Astrocyte (in vitro differentiated cells and primary cell): ENCODE measurements around the gene GMPPA. TPM values are rescaled to one million over a fixed set of nuclear protein-coding genes. Genes with fewer than 3 reads are reported as not detected.

Experiments
- DNase-seq: peaks from one replicate; pipeline ENCODE4 v3.0.0-alpha.2; 2010; ENCODE audit warnings: low read depth
- FAIRE-seq: peaks from 2 replicates; lab custom pipeline; 2011; peaks lifted over from hg19 to GRCh38; lab: Jason Lieb, UNC
- H2AFZ ChIP-seq: 2 replicates; pipeline ENCODE4 v1.6.0; 2012; ENCODE audit warnings: low read depth, low read length, inconsistent platforms
- H3K27ac ChIP-seq: 2 replicates; pipeline ENCODE4 v1.5.1; 2011; ENCODE audit warnings: low read depth, low read length, inconsistent platforms
- H3K27me3 ChIP-seq: 2 replicates; pipeline ENCODE4 v1.6.0; 2011; ENCODE audit warnings: low read length, inconsistent platforms; ENCODE audit not compliant: insufficient read depth
- H3K36me3 ChIP-seq: 2 replicates; pipeline ENCODE4 v1.5.1; 2011; ENCODE audit warnings: low read length, inconsistent platforms; ENCODE audit not compliant: insufficient read depth
- H3K4me1 ChIP-seq: 2 replicates; pipeline ENCODE4 v1.5.1; 2011; ENCODE audit warnings: low read length, inconsistent platforms; ENCODE audit not compliant: insufficient read depth
- H3K4me2 ChIP-seq: 2 replicates; pipeline ENCODE4 v1.6.0; 2012; ENCODE audit warnings: low read length, inconsistent platforms
- H3K4me3 ChIP-seq: 2 replicates; pipeline ENCODE4 v1.5.1; 2011; ENCODE audit warnings: low read depth, mild to moderate bottlenecking, low read length, inconsistent platforms; ENCODE audit not compliant: insufficient read depth
- H3K79me2 ChIP-seq: 2 replicates; pipeline ENCODE4 v1.6.0; 2012; ENCODE audit warnings: mild to moderate bottlenecking, low read length, inconsistent platforms; ENCODE audit not compliant: insufficient read depth
- H3K9ac ChIP-seq: 2 replicates; pipeline ENCODE4 v1.6.0; 2012; ENCODE audit warnings: mild to moderate bottlenecking, low read length, inconsistent platforms
- H3K9me3 ChIP-seq: 2 replicates; pipeline ENCODE4 v1.5.1; 2012; ENCODE audit warnings: low read depth, mild to moderate bottlenecking, low read length, inconsistent platforms; ENCODE audit not compliant: insufficient read depth
- H4K20me1 ChIP-seq: 2 replicates; pipeline ENCODE4 v1.6.0; 2012; ENCODE audit warnings: low read length, inconsistent platforms; ENCODE audit not compliant: insufficient read depth
- H3K27ac Mint-ChIP-seq: one replicate; pipeline ENCODE4 v1.8.0; 2021; ENCODE audit warnings: mild to moderate bottlenecking, mixed read lengths; ENCODE audit not compliant: unreplicated experiment
- H3K27me3 Mint-ChIP-seq: one replicate; pipeline ENCODE4 v1.8.0; 2021; ENCODE audit warnings: low read depth, mixed read lengths; ENCODE audit not compliant: unreplicated experiment
- H3K36me3 Mint-ChIP-seq: one replicate; pipeline ENCODE4 v1.8.0; 2021; ENCODE audit warnings: low read depth, mixed read lengths; ENCODE audit not compliant: unreplicated experiment
- H3K4me1 Mint-ChIP-seq: one replicate; pipeline ENCODE4 v1.8.0; 2021; ENCODE audit warnings: low read depth, mixed read lengths; ENCODE audit not compliant: unreplicated experiment
- H3K4me3 Mint-ChIP-seq: one replicate; pipeline ENCODE4 v1.8.0; 2021; ENCODE audit warnings: mild to moderate bottlenecking, moderate library complexity, mixed read lengths; ENCODE audit not compliant: unreplicated experiment
- H3K9me3 Mint-ChIP-seq: one replicate; pipeline ENCODE4 v1.8.0; 2021; ENCODE audit warnings: mild to moderate bottlenecking, mixed read lengths; ENCODE audit not compliant: unreplicated experiment
- CTCF ChIP-seq: IDR thresholded peaks from 2 replicates; pipeline ENCODE4 v1.5.1; 2011; ENCODE audit warnings: low read depth, mild to moderate bottlenecking, inconsistent platforms, low read length, moderate library complexity; ENCODE audit not compliant: insufficient read depth
- EZH2 ChIP-seq: IDR thresholded peaks from 2 replicates; pipeline ENCODE4 v1.6.1; 2012; ENCODE audit warnings: mild to moderate bottlenecking, low read length, inconsistent platforms; ENCODE audit not compliant: insufficient read depth
- total RNA-seq: library from RNA; stranded (reverse); gene quantifications from 2 replicates; pipeline ENCODE4 v1.2.1, GENCODE V29; 2021

GMPPA gene
- total RNA-seq, 1 donor from 2014 or later: 49.5 TPM

DNA sequence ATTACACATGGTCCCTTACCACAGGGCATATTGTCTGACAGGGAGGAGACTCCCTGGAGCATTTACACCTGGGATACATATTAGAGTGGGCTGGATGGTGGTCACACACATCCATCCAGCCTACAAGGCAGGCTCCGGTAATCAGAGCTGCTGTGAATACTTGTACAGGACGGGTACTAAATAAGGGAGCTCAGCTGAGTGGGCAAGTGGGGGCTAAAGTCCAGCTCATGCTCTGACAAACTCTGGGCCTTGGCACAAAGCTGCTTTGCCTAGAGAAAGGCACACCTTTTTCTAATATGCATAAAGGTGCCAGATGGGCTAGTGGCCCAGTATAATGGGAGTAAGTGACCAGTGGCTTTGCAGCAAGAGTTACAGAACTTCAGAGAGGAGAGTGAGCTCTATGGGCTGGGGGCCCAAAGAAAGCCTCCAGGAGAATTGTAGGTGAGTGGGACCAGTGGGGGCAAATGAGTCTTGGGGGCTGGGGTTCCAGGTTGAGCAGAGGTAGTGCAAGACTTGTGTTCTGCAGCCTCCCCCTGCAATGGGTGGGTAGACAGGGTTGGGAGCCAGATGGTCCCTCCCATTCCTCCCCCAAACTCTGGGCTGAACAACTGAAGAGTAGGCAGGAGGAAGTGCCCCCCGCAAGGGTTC is 46.7 kb downstream of the GMPPA start:
- Histone ChIP-seq H4K20me1 (peaks cover 24% of the 10 kb centered on the region), H3K9me3 (no peaks in the 10 kb centered on the region), H3K9ac (no peak overlapping the region), H2AFZ (no peak overlapping the region), H3K4me3 (no peak overlapping the region), H3K4me1 (peaks cover 17% of the 10 kb centered on the region), H3K27ac (no peak overlapping the region), H3K36me3 (peaks cover 9% of the 10 kb centered on the region), H3K4me2 (no peak overlapping the region), H3K27me3 (no peaks in the 10 kb centered on the region), H3K79me2 (peaks cover 27% of the 10 kb centered on the region)
- H3K27me3 Mint-ChIP-seq: peaks cover 24% of the 10 kb centered on the region
- no peaks in the 10 kb centered on the region for H3K9me3 Mint-ChIP-seq
- peaks cover 24% of the 10 kb centered on the region for H3K36me3 Mint-ChIP-seq
- H3K4me3 Mint-ChIP-seq: peak overlapping the region; percentile 88
- no peak for DNase-seq
- no peak overlapping the region for H3K27ac Mint-ChIP-seq
- no peak for TF ChIP-seq EZH2
- TF ChIP-seq CTCF: no peak
- peaks cover 8% of the 10 kb centered on the region for H3K4me1 Mint-ChIP-seq
- FAIRE-seq: no peak

DNA sequence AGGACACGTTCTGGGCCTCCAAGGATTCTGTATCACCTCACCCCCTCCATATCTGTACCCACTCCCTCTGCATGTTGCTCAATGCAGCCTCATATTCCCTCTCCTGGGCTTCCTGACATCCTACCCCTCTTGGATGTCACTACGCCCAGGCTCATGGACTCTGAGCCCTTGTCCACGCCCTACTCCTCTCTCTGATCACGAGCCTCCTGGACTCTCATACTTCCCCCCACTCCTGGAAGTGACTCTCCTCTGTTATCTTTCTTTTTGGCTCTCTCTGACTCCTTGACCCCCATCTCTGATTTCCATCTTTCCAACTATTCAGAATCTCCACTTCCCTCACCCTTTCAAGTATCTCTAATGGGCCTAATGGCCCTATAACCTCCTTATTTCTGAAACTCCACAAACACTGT is 47.3 kb downstream of the GMPPA start:
- Histone ChIP-seq H3K9ac (no peak overlapping the region), H3K79me2 (peaks cover 22% of the 10 kb centered on the region), H3K27ac (no peak overlapping the region), H3K9me3 (no peaks in the 10 kb centered on the region), H3K4me2 (no peak overlapping the region), H3K4me1 (peaks cover 17% of the 10 kb centered on the region), H3K4me3 (no peak overlapping the region), H3K36me3 (peaks cover 5% of the 10 kb centered on the region), H2AFZ (no peak overlapping the region), H3K27me3 (no peaks in the 10 kb centered on the region), H4K20me1 (peaks cover 22% of the 10 kb centered on the region)
- DNase-seq: no peak
- H3K27me3 Mint-ChIP-seq: peaks cover 25% of the 10 kb centered on the region
- peak overlapping the region; percentile 4 for H3K4me3 Mint-ChIP-seq
- H3K9me3 Mint-ChIP-seq: no peaks in the 10 kb centered on the region
- H3K36me3 Mint-ChIP-seq: peaks cover 22% of the 10 kb centered on the region
- H3K27ac Mint-ChIP-seq: no peak overlapping the region
- no peak for FAIRE-seq
- TF ChIP-seq CTCF (no peak), EZH2 (no peak)
- H3K4me1 Mint-ChIP-seq: peaks cover 8% of the 10 kb centered on the region

GRCh38 chr2:219547621-219548020 is 48.9 kb downstream of the GMPPA start:
- Histone ChIP-seq H2AFZ (no peak overlapping the region), H3K27me3 (no peaks in the 10 kb centered on the region), H3K4me1 (peaks cover 14% of the 10 kb centered on the region), H3K9ac (no peak overlapping the region), H3K36me3 (no peaks in the 10 kb centered on the region), H3K27ac (no peak overlapping the region), H3K79me2 (peaks cover 5% of the 10 kb centered on the region), H3K4me3 (no peak overlapping the region), H3K9me3 (no peaks in the 10 kb centered on the region), H3K4me2 (no peak overlapping the region), H4K20me1 (peaks cover 7% of the 10 kb centered on the region)
- DNase-seq (no peak), FAIRE-seq (no peak)
- H3K9me3 Mint-ChIP-seq: no peaks in the 10 kb centered on the region
- peaks cover 27% of the 10 kb centered on the region for H3K27me3 Mint-ChIP-seq
- no peak for TF ChIP-seq CTCF
- no peak overlapping the region for H3K27ac Mint-ChIP-seq
- H3K4me1 Mint-ChIP-seq: peaks cover 7% of the 10 kb centered on the region
- H3K36me3 Mint-ChIP-seq: peaks cover 17% of the 10 kb centered on the region
- H3K4me3 Mint-ChIP-seq: no peak overlapping the region
